Upper lobe of right lung (tissue), 1 donor: Measurements from ENCODE around the gene GLMP. TPM values are rescaled to one million over a fixed set of nuclear protein-coding genes. Genes with fewer than 3 reads are reported as not detected.

ENCODE experiments used
- ATAC-seq: fragments of 200-7000 bp; cut with Tn5 transposase; one replicate; pipeline ENCODE4 v1.9.1; 2020; ENCODE audit warnings: mild to moderate bottlenecking, moderate library complexity
- DNase-seq: peaks from one replicate; pipeline ENCODE4 v3.0.0-alpha.2; 2020
- H3K27ac ChIP-seq: fragments of 200-600 bp; one replicate; pipeline ENCODE4 v1.8.0; 2022
- H3K27me3 ChIP-seq: fragments of 200-600 bp; one replicate; pipeline ENCODE4 v1.8.0; 2022; ENCODE audit warnings: mild to moderate bottlenecking
- H3K36me3 ChIP-seq: fragments of 200-600 bp; one replicate; pipeline ENCODE4 v1.8.0; 2022
- H3K4me1 ChIP-seq: fragments of 200-600 bp; one replicate; pipeline ENCODE4 v1.8.0; 2022
- H3K4me3 ChIP-seq: fragments of 200-600 bp; one replicate; pipeline ENCODE4 v1.8.0; 2022; ENCODE audit warnings: mild to moderate bottlenecking
- H3K9me3 ChIP-seq: fragments of 200-600 bp; one replicate; pipeline ENCODE4 v1.8.0; 2022
- intact Hi-C: fragments of 100-400 bp; cut with DNase I; formaldehyde crosslinking; loops from one replicate; pipeline ENCODE4 v1.11.0; 2022
- total RNA-seq: library from RNA; stranded (reverse); fragmentation: NEBNext Ultra II Directional; extraction: Animal tissue kit (Norgen Biotek cat#: 25700); gene quantifications from one replicate; pipeline ENCODE4 v1.2.1, GENCODE V29; 2021
- TF ChIP-seq, protein P1 (sequence below): fragments of 200-600 bp; IDR thresholded peaks from one replicate; pipeline ENCODE4 v1.8.0; 2022; ENCODE audit warnings: antibody characterized with exemption
- donor health status: DM: no; HTN: yes; CAD: no; lungs with severe emphysema.

Gene GLMP
- total RNA-seq, 1 donor from 2014 or later, result 61.1 TPM

DNA sequence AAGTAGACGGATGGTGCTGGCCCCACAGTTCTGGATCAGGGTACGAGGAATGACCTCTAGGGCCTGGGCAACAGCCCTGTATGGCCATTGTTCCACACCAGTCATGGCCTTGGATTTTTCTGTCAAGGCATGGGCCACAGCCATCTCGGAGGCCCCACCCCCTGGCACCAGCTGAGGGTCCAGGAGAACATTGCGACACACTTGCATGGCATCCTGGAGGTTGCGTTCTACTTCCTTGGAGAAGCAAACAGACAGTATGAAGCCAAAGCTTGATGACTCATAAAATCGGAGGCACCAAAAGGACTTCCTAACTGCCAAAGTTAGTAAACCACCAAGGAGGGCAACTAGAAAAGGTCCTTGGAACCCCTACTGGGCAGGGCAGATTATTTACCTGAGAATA lies 15.5 kb upstream of the GLMP start:
- ATAC-seq (no peak), DNase-seq (peak; percentile 56)
- peaks cover 90% of the 10 kb centered on the region for H3K36me3 ChIP-seq
- TF ChIP-seq, protein P1, sequence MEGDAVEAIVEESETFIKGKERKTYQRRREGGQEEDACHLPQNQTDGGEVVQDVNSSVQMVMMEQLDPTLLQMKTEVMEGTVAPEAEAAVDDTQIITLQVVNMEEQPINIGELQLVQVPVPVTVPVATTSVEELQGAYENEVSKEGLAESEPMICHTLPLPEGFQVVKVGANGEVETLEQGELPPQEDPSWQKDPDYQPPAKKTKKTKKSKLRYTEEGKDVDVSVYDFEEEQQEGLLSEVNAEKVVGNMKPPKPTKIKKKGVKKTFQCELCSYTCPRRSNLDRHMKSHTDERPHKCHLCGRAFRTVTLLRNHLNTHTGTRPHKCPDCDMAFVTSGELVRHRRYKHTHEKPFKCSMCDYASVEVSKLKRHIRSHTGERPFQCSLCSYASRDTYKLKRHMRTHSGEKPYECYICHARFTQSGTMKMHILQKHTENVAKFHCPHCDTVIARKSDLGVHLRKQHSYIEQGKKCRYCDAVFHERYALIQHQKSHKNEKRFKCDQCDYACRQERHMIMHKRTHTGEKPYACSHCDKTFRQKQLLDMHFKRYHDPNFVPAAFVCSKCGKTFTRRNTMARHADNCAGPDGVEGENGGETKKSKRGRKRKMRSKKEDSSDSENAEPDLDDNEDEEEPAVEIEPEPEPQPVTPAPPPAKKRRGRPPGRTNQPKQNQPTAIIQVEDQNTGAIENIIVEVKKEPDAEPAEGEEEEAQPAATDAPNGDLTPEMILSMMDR, result no peak
- no peak overlapping the region for H3K4me3 ChIP-seq
- no peaks in the 10 kb centered on the region for H3K9me3 ChIP-seq
- H3K27me3 ChIP-seq, result no peaks in the 10 kb centered on the region
- no peaks in the 10 kb centered on the region for H3K4me1 ChIP-seq
- no peak overlapping the region for H3K27ac ChIP-seq
- intact Hi-C loops, result no loop called here

DNA sequence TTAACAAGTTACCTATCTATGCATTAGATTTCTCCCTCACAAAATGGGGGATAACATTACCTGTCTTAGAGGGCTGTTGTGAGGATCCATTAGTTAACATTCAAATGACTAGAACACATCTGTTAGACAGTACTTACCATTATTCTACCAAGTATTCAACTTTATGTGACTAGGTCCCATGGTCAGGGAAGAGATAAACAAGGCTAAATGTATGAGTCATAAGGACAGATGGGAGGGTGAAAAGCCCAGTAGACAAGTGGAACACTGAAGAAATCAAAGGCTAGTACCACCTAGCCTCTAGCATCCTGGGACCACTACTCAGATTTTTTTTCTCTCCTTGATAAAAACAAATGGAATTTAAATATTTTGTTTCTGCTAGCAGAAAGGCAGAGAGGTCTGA lies 12.6 kb upstream of the GLMP start:
- Histone ChIP-seq H3K4me1 (no peaks in the 10 kb centered on the region), H3K9me3 (no peaks in the 10 kb centered on the region), H3K4me3 (no peak overlapping the region), H3K27ac (no peak overlapping the region), H3K27me3 (no peaks in the 10 kb centered on the region), H3K36me3 (peaks cover 71% of the 10 kb centered on the region)
- DNase-seq, result no peak
- TF ChIP-seq, protein P1, result no peak
- intact Hi-C loops, result no loop called here
- ATAC-seq, result no peak

DNA sequence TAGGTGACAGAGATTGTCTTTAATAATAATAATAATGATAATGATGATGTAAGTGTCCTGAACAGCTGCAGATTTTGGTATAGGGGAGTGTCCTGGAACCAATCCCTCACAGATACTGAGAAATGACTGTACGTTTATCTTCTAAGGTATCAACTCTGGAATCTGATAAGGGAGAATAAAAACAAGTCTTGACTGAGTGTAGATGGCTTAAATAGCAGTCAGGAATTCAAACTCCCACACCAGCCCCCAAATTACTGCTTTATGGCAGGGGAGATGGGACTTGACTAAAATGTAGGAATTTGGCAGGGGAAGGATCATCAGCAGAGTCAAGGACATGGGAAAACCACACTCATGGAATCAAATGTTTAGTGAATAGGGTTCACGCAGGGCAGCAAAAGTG lies 9.7 kb upstream of the GLMP start:
- TF ChIP-seq, protein P1, result no peak
- Histone ChIP-seq H3K4me3 (no peak overlapping the region), H3K27ac (no peak overlapping the region), H3K36me3 (peaks cover 42% of the 10 kb centered on the region), H3K9me3 (no peaks in the 10 kb centered on the region), H3K4me1 (no peaks in the 10 kb centered on the region), H3K27me3 (no peaks in the 10 kb centered on the region)
- no peak for DNase-seq
- intact Hi-C loops, result no loop called here
- no peak for ATAC-seq

DNA sequence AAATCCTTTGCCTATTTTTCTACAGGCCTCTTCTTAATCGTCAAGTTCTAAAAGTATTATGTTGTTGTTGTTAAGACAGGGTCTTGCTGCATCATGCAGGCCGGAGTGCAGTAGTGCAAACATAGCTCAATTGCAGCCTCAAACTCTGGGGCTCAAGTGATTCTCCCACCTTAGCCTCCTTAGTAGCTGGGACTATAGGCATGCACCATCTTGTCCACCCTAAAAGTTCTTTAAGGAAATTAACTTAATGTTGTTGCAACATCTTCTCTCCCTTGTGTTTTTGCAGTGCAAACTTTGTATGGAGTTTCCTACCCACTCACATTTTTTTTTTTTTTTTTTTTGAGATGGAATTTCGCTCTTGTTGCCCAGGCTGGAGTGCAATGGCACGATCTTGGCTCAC lies 7.8 kb upstream of the GLMP start:
- peaks cover 23% of the 10 kb centered on the region for H3K36me3 ChIP-seq
- no peaks in the 10 kb centered on the region for H3K9me3 ChIP-seq
- no peak overlapping the region for H3K27ac ChIP-seq
- DNase-seq, result no peak
- ATAC-seq, result no peak
- TF ChIP-seq, protein P1, result no peak
- H3K27me3 ChIP-seq, result no peaks in the 10 kb centered on the region
- H3K4me1 ChIP-seq, result no peaks in the 10 kb centered on the region
- intact Hi-C loops, result no loop called here
- H3K4me3 ChIP-seq, result no peak overlapping the region

DNA sequence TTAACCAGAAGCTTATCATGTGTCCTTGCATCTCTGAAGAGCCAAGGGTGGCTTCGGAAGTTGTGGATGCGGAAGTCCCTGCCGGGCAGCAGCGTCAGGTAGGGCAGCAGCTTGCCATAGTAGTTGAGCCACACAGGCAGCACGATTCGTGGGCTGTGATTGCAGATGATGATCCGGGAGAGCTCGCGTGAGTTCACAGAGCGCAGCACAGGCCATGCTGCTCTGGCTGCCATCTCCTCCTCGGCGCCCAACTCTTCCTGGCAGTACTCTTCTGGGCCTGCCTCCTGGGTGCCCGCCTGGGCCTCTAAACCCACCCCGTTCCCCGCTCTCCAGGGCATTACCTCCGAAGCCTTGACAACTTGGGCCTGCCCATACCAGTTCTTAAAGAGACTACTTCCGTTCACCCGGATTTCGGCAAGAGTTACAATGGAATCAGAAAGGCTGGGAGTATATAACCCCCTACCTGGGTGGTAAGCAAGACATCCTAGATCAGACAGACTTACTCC lies 3.4 kb upstream of the GLMP start, which contains the start of gene VHLL:
Gene VHLL (minus strand): TSS at position 456 of the 506 bp plus-strand sequence. CDS start 118 bp downstream, at position 338.
- H3K4me1 ChIP-seq, result peaks cover 11% of the 10 kb centered on the region
- H3K36me3 ChIP-seq, result peaks cover 3% of the 10 kb centered on the region
- intact Hi-C loops, result no loop called here
- H3K27me3 ChIP-seq, result no peaks in the 10 kb centered on the region
- H3K27ac ChIP-seq, result no peak within 1 kb of the TSS
- no peak for DNase-seq
- TF ChIP-seq, protein P1, result no peak
- no peak for ATAC-seq
- no peaks in the 10 kb centered on the region for H3K9me3 ChIP-seq
- no peak within 1 kb of the TSS for H3K4me3 ChIP-seq

DNA sequence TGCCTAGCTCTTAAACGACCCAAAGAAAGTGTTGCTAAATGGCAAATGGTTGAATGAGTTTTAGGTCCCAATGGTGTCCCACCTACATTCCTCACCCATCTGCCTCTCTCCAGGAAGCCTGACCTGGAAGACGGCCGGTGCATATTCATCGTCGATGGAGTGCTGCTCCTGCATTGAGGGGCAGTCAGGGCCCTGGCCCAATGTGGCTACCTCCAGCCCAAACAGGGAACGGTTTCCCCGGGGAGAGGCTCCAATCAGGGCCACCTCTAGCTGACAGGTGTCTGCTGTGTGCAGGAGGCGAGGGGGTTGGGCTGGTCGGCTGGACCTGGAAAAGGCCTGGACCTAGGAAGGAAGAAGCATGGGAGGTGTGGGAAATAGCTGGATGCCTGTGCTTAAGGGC lies 1.6 kb downstream of the GLMP start:
- Histone ChIP-seq H3K9me3 (no peaks in the 10 kb centered on the region), H3K27ac (no peak overlapping the region), H3K36me3 (no peaks in the 10 kb centered on the region), H3K4me3 (no peak overlapping the region), H3K4me1 (peaks cover 17% of the 10 kb centered on the region), H3K27me3 (no peaks in the 10 kb centered on the region)
- ATAC-seq, result no peak
- no peak for DNase-seq
- TF ChIP-seq, protein P1, result no peak
- intact Hi-C loops, result no loop called here
